ENCODE data around the gene NADSYN1. TPM values are rescaled to one million over a fixed set of nuclear protein-coding genes. Genes with fewer than 3 reads are reported as not detected.

The NADSYN1 gene
- total and polyA plus RNA-seq, 2 donors (not counting 1 experiment from before 2014, with no cell fraction given) = 22.0 to 81.7 TPM

DNA sequence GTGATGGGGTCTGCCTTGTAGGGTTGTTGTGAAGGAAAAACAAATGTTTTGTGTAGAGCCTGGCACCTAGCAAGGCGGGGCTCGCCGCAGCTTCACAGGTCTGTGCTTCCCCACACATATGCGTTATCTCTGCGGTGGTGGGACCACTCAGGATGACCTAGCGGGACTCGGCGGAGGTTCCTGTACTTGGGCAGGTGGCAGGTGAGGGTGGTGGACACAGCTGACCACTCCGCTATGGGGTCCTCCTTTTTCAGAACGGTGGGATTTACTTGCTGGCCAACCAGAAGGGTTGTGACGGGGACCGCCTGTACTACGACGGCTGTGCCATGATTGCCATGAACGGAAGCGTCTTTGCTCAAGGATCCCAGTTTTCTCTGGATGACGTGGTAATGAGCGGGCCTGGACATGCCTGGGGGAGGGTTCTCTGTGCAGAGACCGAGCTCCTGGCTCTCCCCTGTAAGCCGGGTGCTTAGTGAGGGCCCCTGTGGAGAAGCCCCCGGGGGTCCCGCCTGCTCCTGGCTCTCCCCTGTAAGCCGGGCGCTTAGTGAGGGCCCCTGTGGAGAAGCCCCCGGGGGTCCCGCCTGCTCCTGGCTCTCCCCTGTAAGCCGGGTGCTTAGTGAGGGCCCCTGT lies 21.3 kb downstream of the NADSYN1 start:
- TF ChIP-seq EZH2 (IDR thresholded peaks at IDR 0.05; ENCODE audit: low read length, missing control alignments) = no peak
- TF ChIP-seq, protein P1, sequence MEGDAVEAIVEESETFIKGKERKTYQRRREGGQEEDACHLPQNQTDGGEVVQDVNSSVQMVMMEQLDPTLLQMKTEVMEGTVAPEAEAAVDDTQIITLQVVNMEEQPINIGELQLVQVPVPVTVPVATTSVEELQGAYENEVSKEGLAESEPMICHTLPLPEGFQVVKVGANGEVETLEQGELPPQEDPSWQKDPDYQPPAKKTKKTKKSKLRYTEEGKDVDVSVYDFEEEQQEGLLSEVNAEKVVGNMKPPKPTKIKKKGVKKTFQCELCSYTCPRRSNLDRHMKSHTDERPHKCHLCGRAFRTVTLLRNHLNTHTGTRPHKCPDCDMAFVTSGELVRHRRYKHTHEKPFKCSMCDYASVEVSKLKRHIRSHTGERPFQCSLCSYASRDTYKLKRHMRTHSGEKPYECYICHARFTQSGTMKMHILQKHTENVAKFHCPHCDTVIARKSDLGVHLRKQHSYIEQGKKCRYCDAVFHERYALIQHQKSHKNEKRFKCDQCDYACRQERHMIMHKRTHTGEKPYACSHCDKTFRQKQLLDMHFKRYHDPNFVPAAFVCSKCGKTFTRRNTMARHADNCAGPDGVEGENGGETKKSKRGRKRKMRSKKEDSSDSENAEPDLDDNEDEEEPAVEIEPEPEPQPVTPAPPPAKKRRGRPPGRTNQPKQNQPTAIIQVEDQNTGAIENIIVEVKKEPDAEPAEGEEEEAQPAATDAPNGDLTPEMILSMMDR (conservative IDR thresholded peaks at IDR 0.05 in 1 of 2, IDR thresholded peaks at IDR 0.05 in 1 of 2; ENCODE audit: low read depth in 1 of 2, low read length in 2 of 2) = no peak
- no peaks in the 10 kb centered on the region for H3K79me2 ChIP-seq (ENCODE audit: control insufficient read depth, insufficient read depth, low read length)
- H3K9me3 ChIP-seq (ENCODE audit: control insufficient read depth, insufficient read depth, low read depth, low read length) = no peaks in the 10 kb centered on the region
- no peak overlapping the region for H3K4me2 ChIP-seq (ENCODE audit: extremely low read depth, insufficient read depth, low read length)
- no peak overlapping the region for H3K27ac ChIP-seq (ENCODE audit: insufficient read depth, low read length)
- no peak for DNase-seq (ENCODE audit: low read depth in 2 of 2)
- H3K9ac ChIP-seq (ENCODE audit: insufficient read depth, low read length) = no peak overlapping the region
- no peaks in the 10 kb centered on the region for H4K20me1 ChIP-seq (ENCODE audit: control insufficient read depth, extremely low read depth, insufficient read depth, low read length)
- no peaks in the 10 kb centered on the region for H3K27me3 ChIP-seq (ENCODE audit: control insufficient read depth, insufficient read depth, low read length)
- peaks cover 30% of the 10 kb centered on the region for H3K36me3 ChIP-seq (ENCODE audit: control insufficient read depth, insufficient read depth, low read length)
- H3K4me3 ChIP-seq (replicated peaks in 1 of 4; ENCODE audit: control extremely low read depth in 1 of 4, insufficient read depth in 1 of 4, low read depth in 3 of 4, low read length in 4 of 4) = no peak overlapping the region
- H2AFZ ChIP-seq (ENCODE audit: low read length) = no peak overlapping the region
- H3K4me1 ChIP-seq (ENCODE audit: control insufficient read depth, extremely low read depth, insufficient read depth, low read length) = no peaks in the 10 kb centered on the region

DNA sequence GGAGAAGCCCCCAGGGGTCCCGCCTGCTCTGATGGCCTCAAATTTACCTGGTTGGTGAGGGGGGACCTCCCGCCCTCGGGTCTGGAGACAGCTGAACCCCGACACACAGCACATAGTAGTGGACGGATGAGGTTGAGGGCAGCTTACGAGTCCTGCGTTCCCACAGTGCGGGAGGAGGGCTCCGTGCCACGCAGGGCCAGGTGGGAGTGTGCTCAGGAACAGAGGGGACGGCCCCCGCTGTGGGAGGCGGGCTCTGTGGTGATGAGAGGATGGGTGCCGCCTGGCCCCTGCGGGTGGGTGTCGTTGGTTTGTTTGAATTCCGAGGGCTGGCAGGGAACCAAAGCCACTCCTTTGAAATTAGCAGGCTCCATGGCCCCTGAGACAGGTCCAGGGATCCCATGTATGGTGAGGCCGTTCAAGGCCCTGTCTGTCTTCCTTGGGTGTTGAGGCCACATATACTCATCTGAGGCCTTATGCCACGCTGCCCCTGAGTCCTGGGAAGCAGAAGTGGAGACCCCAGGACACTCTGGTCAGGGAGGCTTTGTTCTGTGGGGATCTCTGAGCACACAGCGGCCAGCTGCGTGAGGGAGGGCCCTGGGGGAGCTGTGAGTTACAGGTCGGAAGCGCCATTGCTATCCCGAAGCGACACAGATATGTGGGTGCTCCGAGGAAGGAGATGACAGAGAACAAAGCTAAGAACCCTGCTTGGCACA lies 21.9 kb downstream of the NADSYN1 start:
- Histone ChIP-seq H4K20me1 (ENCODE audit: control insufficient read depth, extremely low read depth, insufficient read depth, low read length) (no peaks in the 10 kb centered on the region), H3K27me3 (ENCODE audit: control insufficient read depth, insufficient read depth, low read length) (no peaks in the 10 kb centered on the region), H3K9me3 (ENCODE audit: control insufficient read depth, insufficient read depth, low read depth, low read length) (no peaks in the 10 kb centered on the region), H3K9ac (ENCODE audit: insufficient read depth, low read length) (no peak overlapping the region), H3K27ac (ENCODE audit: insufficient read depth, low read length) (no peak overlapping the region), H3K36me3 (ENCODE audit: control insufficient read depth, insufficient read depth, low read length) (peaks cover 30% of the 10 kb centered on the region), H3K4me1 (ENCODE audit: control insufficient read depth, extremely low read depth, insufficient read depth, low read length) (no peaks in the 10 kb centered on the region), H3K4me2 (ENCODE audit: extremely low read depth, insufficient read depth, low read length) (no peak overlapping the region), H2AFZ (ENCODE audit: low read length) (no peak overlapping the region), H3K79me2 (ENCODE audit: control insufficient read depth, insufficient read depth, low read length) (no peaks in the 10 kb centered on the region), H3K4me3 (replicated peaks in 1 of 4; ENCODE audit: control extremely low read depth in 1 of 4, insufficient read depth in 1 of 4, low read depth in 3 of 4, low read length in 4 of 4) (no peak overlapping the region)
- TF ChIP-seq, protein P1 (conservative IDR thresholded peaks at IDR 0.05 in 1 of 2, IDR thresholded peaks at IDR 0.05 in 1 of 2; ENCODE audit: low read depth in 1 of 2, low read length in 2 of 2) = no peak
- no peak for TF ChIP-seq EZH2 (IDR thresholded peaks at IDR 0.05; ENCODE audit: low read length, missing control alignments)
- no peak for DNase-seq (ENCODE audit: low read depth in 2 of 2)

DNA sequence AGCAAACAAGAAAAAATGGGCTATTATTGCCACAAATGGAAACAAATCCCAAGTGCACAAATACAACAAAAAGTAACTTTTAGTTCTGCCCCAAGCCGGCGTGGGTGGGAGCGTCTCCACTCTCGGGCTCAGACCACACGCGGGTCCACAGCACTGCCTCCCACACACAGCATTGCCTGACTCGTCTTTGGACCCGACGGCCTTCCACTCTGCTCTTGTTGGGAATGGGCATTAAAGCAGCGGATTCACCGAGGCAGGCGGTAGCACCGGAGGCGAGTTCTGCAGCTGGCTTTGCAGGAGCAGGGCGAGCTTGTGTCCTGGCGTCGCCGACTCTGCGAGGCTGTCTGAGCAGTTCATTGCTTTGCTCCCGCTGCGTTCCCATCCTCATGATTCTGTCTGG lies 23.0 kb downstream of the NADSYN1 start:
- Histone ChIP-seq H2AFZ (ENCODE audit: low read length) (no peak overlapping the region), H3K9me3 (ENCODE audit: control insufficient read depth, insufficient read depth, low read depth, low read length) (no peaks in the 10 kb centered on the region), H3K4me1 (ENCODE audit: control insufficient read depth, extremely low read depth, insufficient read depth, low read length) (no peaks in the 10 kb centered on the region), H3K4me2 (ENCODE audit: extremely low read depth, insufficient read depth, low read length) (no peak overlapping the region), H3K27me3 (ENCODE audit: control insufficient read depth, insufficient read depth, low read length) (no peaks in the 10 kb centered on the region), H3K36me3 (ENCODE audit: control insufficient read depth, insufficient read depth, low read length) (peaks cover 31% of the 10 kb centered on the region), H4K20me1 (ENCODE audit: control insufficient read depth, extremely low read depth, insufficient read depth, low read length) (no peaks in the 10 kb centered on the region), H3K4me3 (replicated peaks in 1 of 4; ENCODE audit: control extremely low read depth in 1 of 4, insufficient read depth in 1 of 4, low read depth in 3 of 4, low read length in 4 of 4) (no peak overlapping the region), H3K79me2 (ENCODE audit: control insufficient read depth, insufficient read depth, low read length) (no peaks in the 10 kb centered on the region), H3K27ac (ENCODE audit: insufficient read depth, low read length) (no peak overlapping the region), H3K9ac (ENCODE audit: insufficient read depth, low read length) (no peak overlapping the region)
- DNase-seq (ENCODE audit: low read depth in 2 of 2) = no peak
- TF ChIP-seq, protein P1 (conservative IDR thresholded peaks at IDR 0.05 in 1 of 2, IDR thresholded peaks at IDR 0.05 in 1 of 2; ENCODE audit: low read depth in 1 of 2, low read length in 2 of 2) = no peak
- TF ChIP-seq EZH2 (IDR thresholded peaks at IDR 0.05; ENCODE audit: low read length, missing control alignments) = no peak

Data from fibroblast of lung (primary cell).